AG04449 (cell line): Measurements from ENCODE around the gene LSP1.

ENCODE experiments used
- CTCF ChIA-PET: fragments of 350-600 bp; formaldehyde crosslinking; extraction: SDS; loops from one replicate; lab custom pipeline; 2021; ENCODE audit warnings: antibody characterized with exemption; lab: Yijun Ruan, JAX
- POLR2A ChIA-PET: fragments of 400-600, 350-600 bp; formaldehyde crosslinking; extraction: SDS; loops from one replicate; lab custom pipeline; 2020; ENCODE audit warnings: antibody characterized with exemption, inconsistent platforms; lab: Yijun Ruan, JAX
- DNase-seq: peaks from one replicate; pipeline ENCODE4 v3.0.0-alpha.2; 2010; ENCODE audit warnings: low read depth, low spot score
- H3K4me3 ChIP-seq: 2 replicates; pipeline ENCODE4 v1.5.1; 2011; ENCODE audit warnings: low read depth, mild to moderate bottlenecking, control low read depth, low read length
- TF ChIP-seq, protein P1 (sequence below): IDR thresholded peaks from one replicate; pipeline ENCODE4 v1.5.1; 2011; ENCODE audit warnings: mild to moderate bottlenecking, moderate library complexity, low read length, control low read depth, inconsistent platforms; ENCODE audit not compliant: insufficient read depth; ENCODE audit errors: missing control alignments

Gene LSP1

DNA sequence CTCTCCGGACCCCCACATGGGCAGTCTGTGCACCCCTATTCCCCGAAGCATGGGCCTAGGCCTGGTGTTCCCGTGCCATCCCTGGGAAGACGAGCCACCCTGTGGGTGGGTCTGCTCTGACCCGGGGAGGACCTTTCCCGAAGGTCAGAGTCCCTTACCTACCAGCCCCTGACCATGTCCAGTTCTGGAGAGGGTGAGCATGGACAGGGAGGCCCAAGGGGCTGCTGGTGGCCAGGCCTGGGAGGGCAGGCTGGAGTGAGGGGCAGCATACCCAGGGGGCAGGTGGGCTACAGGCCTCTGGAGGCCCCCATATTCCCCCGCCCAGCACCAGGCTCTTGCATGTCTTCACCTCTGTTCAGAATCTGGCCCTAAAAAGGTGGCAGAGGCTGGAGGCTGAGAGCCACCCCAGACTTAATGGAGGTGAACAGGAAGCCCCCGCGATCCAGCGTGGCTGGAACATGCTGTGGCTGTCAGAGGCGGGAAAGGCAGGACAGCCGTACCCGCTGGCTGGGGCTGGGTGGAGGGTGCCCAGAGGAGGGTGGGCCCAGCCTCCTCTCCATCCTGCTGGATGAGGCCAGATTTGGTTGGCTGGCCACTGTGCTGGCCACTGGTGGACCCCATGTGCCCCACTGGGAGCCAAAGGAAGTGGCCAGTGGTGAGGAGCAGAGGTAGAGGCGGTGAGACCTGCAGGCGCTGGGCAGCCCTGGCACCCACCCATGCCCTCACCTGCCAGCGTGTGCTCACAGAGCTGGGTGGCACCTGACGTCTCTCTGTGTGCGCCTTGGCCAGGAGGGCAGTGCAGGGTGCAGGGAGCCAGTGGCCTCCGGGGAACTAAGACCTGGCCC lies 29.3 kb upstream of the LSP1 start:
- H3K4me3 ChIP-seq, result no peak overlapping the region
- TF ChIP-seq, protein P1, sequence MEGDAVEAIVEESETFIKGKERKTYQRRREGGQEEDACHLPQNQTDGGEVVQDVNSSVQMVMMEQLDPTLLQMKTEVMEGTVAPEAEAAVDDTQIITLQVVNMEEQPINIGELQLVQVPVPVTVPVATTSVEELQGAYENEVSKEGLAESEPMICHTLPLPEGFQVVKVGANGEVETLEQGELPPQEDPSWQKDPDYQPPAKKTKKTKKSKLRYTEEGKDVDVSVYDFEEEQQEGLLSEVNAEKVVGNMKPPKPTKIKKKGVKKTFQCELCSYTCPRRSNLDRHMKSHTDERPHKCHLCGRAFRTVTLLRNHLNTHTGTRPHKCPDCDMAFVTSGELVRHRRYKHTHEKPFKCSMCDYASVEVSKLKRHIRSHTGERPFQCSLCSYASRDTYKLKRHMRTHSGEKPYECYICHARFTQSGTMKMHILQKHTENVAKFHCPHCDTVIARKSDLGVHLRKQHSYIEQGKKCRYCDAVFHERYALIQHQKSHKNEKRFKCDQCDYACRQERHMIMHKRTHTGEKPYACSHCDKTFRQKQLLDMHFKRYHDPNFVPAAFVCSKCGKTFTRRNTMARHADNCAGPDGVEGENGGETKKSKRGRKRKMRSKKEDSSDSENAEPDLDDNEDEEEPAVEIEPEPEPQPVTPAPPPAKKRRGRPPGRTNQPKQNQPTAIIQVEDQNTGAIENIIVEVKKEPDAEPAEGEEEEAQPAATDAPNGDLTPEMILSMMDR, result no peak
- no peak for DNase-seq
- ChIA-PET POLR2A (interaction anchor here (0.7 kb wide), 1 partner anchor 87 kb away, joined by 3 read pairs; no protein-coding TSS in a partner anchor), CTCF (interaction anchor here (1.9 to 13.7 kb wide), 4 partner anchors 9 to 131 kb away, joined by 4 to 671 read pairs (median 30); partner anchors contain the start of gene SYT8)

DNA sequence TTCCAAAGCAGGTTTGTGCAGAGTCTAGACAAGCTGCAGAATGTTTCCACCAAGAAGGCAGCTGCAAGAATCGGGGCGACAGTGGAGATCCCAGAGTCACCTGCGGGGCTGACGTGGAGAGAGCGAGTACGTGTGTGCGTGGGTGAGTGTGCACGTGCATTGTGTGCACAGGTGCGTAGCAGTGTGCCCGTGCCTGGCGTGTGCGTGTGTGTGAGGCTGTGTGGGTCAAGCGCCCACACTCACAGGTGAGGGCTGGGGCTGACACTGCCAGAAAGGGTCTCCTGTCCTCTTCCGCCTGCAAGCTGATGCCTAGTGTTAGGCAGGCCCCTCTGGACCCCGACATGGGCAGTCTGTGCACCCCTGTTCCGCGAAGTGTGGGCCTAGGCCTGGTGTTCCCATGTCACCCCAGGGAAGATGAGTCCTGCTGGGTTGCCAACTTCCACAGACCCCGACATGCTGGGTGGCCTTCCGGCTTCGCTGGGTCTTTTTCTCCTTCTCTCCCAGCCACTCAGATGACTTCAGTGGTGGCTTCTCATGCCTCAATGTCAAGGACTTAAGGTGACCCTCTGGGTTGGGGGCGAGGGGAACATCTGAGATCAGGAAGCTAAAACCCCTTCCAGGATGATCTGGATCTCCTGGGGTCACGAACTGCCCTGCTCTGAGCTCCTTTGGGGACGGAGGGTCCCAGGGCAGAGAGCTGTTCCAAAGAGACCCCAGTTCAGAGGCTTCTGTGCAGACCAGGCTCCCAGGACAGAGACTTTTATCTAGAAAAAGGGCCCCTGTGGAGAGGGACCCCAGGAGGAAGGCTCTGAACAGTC lies 28.5 kb upstream of the LSP1 start:
- H3K4me3 ChIP-seq, result no peak overlapping the region
- TF ChIP-seq, protein P1, result no peak
- ChIA-PET CTCF (interaction anchor here (0.9 to 13.7 kb wide), 9 partner anchors 8 to 327 kb away, joined by 3 to 671 read pairs (median 5); partner anchors contain the start of gene KRTAP5-6), POLR2A (no interaction called here)
- no peak for DNase-seq

DNA sequence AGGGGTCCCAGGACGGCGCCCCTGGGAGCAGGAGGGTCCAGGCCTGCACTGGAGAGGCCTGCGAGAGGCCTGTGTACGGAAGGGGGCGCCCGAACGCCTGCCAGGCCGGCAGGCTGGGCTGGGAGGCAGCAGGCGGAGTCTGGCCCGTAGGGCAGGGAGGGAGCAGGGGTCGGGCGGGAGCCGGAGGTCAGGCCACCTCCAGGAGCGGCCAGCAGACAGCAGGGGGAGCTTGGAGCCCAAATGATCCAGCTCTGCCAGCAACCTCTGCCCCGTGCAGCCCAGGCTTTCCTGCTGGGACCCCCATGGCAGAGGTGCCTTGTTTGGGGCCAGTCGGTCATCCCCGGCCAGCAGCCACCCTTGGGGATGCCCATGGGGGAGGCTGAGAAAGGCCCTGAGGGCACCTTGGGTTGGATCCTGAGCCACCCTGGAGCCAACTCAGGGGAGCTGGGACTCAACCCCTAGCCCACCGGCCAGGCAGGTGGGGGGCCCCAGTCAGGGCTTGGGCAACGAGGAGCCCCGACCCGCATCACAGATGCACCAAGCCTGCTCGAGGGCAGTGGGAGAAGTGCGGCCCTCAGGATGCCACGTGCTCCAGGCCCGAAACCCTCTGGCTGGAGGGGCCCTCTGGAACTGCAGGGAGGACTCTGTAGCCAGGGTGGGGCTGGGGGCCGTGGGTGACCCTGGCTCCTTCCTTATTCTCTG lies 27.7 kb upstream of the LSP1 start:
- ChIA-PET CTCF (interaction anchor here (0.9 to 13.7 kb wide), 11 partner anchors 8 to 326 kb away, joined by 3 to 671 read pairs (median 4); partner anchors contain the start of gene KRTAP5-6), POLR2A (no interaction called here)
- no peak for DNase-seq
- no peak overlapping the region for H3K4me3 ChIP-seq
- TF ChIP-seq, protein P1, result peak; percentile 60

DNA sequence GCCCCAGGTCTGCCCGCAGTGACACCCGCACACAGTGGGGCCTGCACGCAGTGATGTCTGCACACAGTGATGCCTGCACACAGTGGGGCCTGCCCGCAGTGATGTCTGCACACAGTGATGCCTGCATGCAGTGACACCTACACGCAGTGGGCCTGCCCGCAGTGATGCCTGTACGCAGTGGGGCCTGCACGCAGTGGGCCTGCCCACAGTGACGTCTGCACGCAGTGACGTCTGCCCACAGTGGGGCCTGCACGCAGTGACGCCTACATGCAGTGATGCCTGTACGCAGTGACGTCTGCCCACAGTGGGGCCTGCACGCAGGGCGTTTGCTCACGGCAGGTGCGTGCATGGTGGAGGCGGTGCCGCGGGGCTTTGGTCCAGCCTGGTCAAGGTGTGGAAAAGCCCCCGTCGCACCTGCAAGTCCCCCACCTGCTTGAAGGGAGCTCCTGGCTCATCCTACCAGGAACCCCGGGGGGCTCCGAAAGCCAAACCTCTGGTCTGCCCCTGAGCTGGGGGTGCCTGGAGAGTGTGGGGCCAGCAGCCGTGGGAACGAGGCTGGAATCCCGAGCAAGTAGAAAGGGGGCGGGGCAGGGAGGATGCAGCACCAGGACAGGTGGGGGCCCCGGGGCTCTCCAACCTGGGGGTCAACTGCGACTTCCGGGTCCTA lies 27.0 kb upstream of the LSP1 start:
- no peak overlapping the region for H3K4me3 ChIP-seq
- DNase-seq, result no peak
- TF ChIP-seq, protein P1, result no peak
- CTCF ChIA-PET, result interaction anchor here (1.0 to 13.7 kb wide), 6 partner anchors 7 to 325 kb away, joined by 3 to 671 read pairs (median 6); no protein-coding TSS in a partner anchor
- POLR2A ChIA-PET, result no interaction called here

DNA sequence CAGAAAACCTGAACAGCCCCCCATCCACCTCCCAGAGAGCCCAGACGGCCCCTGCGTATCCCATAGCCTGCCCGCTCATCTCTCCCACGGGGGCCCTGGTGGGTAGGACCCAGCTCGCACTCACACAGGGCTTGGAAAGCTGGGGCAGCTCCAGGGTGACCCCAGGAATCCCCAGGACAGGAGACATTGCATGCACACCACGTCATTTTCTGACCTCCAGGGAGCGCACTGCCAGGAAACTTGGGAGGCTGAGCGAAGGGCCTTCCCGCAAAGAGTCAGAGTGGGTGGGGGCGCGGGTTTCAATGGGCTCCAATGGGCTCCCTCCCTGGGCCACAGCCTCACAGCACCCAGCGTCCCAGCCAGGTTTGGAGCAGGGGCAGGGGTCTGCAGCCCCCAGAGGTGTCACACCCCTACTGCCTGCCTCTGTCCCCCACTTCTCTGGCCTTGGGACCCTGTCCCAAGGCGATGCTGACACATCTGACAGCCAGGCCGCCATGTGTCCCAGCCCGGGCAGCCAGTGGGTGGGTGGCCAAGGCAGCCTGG lies 26.3 kb upstream of the LSP1 start:
- CTCF ChIA-PET, result interaction anchor here (1.0 to 13.7 kb wide), 4 partner anchors 57 to 145 kb away, joined by 3 to 671 read pairs (median 4); no protein-coding TSS in a partner anchor
- no peak overlapping the region; the same call in 1 of the 2 replicates for H3K4me3 ChIP-seq

More for the DNA sequence above, 26.3 kb upstream of the LSP1 start:
- TF ChIP-seq, protein P1, result peak; percentile 28
- POLR2A ChIA-PET, result no interaction called here
- DNase-seq, result peak; percentile 12
